Stomach (tissue), 4 donors: ENCODE data around the gene NSUN7.

Experiments
- CTCF ChIP-seq, 7 experiments: fragments of 450-650 bp in 4 of 7; fragments of 200-600 bp in 3 of 7; sonication (generic) in 3 of 7; IDR thresholded peaks; one replicate each; pipeline ENCODE4 v1.5.1; 2016 to 2019; ENCODE audit warnings: antibody characterized with exemption in 7 of 7, control low read depth in 2 of 7, mild to moderate bottlenecking in 1 of 7
- POLR2A ChIP-seq, 4 donors: fragments of 450-650 bp; IDR thresholded peaks; one replicate each; pipeline ENCODE4 v1.6.1; 2016; ENCODE audit warnings: antibody characterized with exemption in 4 of 4, control low read depth in 2 of 4, mild to moderate bottlenecking in 1 of 4, moderate library complexity in 1 of 4

GRCh38 chr4:40739347-40739746 is 10.4 kb upstream of the NSUN7 start:
- TF ChIP-seq CTCF (IDR thresholded peaks at IDR 0.05) (no peak), POLR2A (IDR thresholded peaks at IDR 0.05) (no peak)
